HG03571 (cell line): ENCODE data around the gene CDC37.

Experiments used
- ATAC-seq: cut with Tn5 transposase; IDR thresholded peaks from one replicate; pipeline ENCODE4 v1.9.1; 2021; ENCODE audit not compliant: unreplicated experiment

The CDC37 gene

DNA sequence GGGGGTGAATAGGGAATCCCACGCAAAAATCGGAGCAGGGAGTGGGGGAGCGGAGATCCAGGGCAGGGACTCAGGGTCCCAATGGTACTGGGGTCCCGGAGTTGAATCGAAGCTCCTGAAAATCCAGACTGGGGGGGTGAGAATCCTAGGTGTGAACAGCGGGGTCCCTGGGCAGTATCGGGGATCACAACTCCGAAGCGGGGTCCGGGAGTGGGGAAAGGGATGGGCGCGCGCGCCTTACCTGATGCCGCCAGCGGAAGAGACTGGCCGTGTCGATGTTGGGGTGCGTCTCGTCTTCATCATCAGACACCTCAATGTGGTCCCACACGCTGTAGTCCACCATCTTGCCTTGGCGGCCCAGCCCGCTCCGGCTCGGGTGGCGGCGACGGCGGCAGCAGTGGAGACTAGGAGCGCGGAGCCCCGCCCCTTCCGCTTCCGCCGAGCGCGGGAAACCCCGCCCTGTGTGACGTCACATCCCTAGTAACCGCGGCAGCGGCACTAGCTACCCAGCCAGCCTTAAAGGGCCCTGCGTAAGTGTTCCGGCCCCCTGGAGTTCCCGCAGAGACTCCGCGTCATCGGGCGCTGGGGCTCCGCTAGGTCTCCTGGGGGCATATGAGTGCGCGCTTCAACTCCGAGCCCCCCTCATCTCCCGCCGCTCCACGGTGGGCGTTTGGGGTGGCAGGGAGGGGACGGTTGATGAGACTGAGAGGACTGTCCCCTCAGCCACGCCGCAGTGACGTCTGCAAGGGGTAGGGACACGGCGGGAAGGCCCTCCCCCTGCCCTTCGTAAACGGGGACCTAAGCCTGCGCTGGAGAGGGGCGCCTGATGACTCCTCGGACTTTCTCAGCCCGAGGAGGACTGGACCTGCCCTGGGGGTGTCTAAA is at the start of gene CDC37:
TSS of gene CDC37 (minus strand) at position 406 of the 885 bp plus-strand sequence. CDS start at position 343, 63 bp downstream.
- peak; percentile 67 for ATAC-seq

DNA sequence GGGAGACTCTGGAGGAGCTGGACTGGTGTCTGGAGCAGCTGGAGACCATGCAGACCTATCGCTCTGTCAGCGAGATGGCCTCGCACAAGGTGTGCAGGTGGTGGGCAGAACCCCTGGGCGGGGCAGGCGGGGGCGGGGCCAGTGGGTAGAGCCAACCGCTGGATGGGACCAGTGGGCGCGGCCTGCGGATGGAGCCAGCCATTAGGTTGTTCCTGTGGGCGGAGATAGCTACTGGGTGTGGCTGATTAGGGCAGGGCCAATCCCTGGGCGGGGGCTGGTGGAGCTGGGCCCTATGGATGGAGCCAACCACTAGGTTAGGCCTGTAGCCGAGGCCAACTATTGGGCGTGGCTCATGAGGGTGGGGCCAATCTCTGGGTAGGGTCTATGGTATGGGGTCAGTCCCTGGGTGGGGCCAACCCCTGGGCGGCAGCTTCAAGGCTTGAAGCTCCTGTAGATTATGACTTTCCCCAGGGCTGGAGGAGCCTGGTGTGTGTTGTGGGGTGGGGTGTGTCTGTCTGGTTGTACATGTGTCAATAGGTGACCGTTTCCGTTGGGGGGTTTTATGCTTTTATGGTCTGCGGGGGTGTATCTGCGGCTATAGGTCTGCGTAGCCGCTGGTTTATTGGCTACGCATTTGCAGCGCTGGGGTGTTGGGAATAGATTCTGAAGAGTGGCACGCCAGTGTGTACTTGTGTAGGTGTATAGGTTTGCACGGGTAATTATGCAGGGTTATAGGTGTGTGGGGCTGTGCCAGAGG is 47.7 kb upstream of the CDC37 start:
- no peak for ATAC-seq

DNA sequence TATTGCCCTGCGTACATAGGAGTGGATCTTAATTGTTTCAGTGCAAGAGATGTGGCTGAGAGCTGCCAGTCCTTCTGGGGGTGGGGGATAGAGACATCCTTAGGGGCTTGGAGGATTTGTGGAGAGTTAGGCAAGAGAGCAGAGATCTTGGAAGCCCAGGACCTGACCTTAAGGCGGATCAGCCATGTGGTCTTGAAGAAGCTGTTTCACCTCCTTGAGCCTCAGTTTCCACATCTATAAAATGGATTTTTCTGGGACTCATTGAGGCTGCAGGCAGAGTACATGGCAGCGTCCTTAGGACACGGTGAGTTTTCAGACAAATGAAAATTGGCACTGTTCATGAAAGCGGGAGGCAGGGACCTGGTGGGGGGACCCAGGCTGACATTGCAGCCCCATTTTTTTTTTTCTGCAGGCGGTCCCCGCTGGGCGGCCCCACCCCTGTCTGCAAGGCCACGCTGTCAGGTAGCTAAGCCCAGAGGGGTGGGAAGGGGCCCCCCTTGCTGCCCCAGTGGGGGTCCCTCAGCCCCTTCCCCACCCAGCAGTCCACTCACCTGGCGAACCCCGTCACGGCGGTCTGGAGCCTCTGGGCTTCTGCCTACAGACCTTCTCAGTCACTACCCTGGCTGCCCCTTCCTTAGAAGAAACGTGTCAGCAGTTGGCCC is 47.0 kb upstream of the CDC37 start:
- ATAC-seq, result no peak

DNA sequence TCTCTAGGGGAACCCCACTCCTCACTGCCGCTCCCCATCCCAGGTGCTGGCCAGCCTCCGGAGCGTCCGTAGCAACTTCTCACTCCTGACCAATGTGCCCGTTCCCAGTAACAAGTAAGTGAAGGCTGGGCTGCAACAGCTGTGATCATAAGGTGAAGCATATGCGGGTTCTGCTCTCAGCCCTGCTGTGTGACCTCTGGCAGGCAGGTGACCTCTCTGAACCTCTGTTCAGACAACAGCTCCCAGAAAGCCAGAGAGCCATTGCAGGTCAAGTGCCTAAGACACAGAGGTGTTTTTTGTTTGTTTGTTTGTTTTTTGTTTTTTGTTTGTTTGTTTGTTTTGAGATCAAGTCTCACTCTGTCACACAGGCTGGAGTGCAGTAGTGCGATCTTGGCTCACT is 45.7 kb upstream of the CDC37 start:
- ATAC-seq, result no peak

DNA sequence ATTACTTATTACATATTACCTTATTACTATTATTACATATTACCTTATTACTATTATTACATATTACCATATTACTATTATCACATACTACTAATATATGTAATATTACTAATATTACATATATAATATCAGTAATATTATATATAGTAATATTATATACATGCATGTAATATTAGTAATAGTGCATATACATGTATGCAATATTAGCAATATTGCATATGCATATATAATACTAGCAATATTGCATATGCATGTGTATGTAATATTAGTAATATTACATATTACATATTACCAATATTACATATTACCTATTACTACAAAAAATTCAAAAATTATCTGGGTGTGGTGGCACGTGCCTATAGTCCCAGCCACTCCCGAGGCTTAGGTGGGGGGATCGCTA is 39.4 kb upstream of the CDC37 start:
- ATAC-seq, result no peak

DNA sequence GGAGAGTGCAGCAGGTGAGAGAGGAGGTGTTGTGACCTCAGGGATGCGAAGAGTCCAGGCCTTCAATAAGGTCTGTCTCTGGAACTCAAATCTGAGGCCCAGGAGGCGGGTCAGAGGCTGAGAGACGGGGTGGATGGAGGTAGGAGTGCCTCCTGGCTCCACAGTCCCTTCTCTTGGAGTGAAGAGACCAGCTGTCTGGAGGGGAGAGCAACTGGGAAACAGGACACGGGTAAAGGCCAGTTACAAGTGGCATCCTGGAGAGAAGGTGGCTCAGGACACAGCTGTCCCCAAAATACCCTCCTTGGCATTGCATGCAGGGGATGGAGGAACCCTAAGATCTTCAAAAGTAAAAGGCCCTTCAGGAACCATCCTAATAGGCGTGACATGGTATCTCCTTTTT is 36.2 kb upstream of the CDC37 start:
- ATAC-seq, result no peak

DNA sequence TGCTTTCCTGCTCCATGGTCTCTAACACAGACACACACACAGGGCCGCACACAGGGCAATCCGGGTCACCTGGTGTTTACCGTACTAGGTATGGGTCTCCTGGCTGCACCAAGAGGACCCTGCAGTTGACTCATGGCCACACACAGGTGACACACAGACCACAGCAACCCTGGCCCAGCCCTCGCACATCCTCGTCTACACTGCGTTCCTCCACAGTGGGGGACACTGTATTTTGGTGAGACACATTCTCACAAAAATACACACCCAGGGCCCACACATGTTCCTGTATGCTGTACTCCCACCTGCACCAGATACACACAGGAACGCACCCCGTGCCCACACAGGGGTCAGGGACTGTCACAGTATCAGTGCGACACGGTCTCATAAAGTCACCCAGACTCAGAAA is 29.8 kb upstream of the CDC37 start:
- ATAC-seq, result no peak

DNA sequence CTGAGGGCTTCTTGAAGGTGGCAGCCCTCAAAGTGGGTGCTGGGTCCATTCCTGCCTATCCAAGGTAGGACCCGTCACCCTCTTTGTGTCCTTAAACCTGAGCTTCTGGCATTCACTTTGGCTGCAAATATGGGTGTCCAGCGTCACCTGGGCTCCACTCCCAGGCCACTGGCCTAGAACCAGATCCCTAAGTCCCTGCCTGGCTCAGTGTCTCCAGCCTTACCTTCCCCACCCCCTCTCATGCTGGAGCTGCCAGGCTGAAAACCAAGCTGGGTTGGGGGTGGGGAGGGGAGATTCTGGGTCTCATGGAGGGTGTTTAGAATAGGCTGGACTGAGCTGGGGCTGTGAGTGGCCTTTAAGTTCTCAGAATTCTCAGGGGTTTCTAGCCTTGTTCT is 29.4 kb upstream of the CDC37 start:
- ATAC-seq, result no peak

DNA sequence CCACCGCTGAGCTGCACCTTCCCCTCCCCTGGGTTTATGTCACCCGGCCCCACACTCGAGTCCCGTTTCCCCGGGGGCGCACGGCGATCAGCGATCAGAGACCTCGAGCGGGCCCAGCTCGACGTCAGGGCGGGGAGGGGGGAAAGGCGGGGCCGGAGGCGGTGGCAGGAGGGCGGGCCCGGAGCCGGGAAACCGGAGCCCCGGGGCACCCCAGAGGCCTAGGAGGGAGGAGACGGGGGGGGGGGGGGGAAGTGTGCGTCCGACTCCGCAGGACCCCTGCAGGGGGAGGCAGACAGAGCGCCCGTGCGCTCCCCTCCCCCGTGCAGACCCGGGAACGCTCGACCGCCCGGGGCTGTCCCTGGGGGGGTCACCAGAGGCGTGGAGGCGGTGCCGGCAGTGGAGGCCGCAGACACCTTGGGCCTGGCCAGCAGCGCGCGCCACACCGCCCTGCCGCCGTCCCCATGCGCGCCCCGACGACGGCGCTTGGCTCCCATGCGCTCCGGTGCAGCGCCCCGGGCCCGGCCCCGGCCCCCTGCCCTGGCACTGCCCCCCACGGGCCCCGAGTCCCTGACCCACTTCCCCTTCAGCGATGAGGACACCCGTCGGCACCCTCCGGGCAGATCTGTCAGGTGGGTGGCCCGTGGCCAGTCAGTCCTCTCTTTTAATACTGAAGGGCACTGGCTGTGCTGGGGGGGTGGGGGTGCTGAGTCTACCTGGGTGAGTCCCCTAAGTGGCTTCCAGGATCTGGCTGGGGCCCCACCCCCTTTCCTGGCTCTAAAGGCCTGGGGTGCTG is 28.8 kb upstream of the CDC37 start:
- no peak for ATAC-seq

DNA sequence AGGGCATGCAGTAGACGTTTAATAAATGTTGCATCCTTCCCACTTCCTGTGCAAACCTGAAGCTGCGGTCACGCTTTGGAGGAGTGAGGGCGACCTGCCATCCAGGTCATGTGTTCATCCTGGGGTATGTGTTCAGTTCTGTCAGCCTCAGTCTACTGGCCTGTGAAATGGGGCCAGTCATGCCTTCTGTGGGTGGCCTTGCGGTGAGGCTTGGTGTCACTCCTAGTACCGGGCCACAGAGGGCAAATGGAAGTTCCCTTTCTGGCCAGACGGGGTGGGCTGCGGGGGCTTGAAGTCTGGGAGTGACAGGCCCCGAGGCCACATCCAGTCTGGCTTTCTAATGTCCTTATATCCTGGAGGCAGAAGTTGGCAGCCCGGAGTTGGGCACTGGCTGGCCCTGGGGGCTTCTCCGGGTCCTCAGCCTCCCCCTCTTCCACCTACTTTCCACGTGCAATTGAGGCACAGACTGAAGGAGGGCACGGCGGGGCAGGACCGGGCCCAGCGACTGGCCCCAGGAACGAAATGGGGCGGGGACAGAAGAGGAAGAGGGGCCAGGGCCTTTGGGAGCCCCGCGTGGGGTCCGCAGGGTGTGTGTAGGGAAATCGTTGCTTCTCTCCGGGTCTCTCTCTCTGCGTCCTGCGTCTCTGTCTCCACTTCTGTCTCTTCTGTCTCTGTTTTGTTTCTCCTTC is 28.1 kb upstream of the CDC37 start:
- no peak for ATAC-seq

DNA sequence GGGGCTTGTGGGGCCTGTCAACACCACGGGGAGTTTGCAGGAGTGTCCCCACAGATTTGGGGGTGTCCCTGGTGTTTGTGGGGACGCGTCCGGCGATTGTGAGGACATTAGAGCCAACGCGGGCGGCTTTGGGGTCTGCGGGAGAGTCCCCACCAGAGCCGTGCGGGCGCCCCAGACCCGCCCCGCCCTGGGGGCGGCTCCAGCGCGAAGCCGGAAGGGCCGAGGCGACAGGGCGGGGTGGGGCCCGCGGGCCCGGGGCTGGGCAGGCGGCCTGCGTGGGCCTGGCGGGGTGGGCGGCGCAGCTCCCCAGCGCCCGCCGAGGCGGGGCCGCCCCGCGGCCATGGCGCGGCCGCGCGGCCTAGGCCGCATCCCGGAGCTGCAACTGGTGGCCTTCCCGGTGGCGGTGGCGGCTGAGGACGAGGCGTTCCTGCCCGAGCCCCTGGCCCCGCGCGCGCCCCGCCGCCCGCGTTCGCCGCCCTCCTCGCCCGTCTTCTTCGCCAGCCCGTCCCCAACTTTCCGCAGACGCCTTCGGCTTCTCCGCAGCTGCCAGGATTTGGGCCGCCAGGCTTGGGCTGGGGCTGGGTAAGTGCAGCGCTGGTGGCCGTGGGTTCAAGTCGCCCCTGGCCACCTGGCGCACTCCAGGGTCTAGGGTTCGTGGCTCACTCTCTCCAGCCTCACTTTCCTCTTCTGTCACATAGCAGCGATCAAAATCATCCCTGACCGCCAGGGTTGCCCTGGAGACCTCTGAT is 27.3 kb upstream of the CDC37 start:
- no peak for ATAC-seq

DNA sequence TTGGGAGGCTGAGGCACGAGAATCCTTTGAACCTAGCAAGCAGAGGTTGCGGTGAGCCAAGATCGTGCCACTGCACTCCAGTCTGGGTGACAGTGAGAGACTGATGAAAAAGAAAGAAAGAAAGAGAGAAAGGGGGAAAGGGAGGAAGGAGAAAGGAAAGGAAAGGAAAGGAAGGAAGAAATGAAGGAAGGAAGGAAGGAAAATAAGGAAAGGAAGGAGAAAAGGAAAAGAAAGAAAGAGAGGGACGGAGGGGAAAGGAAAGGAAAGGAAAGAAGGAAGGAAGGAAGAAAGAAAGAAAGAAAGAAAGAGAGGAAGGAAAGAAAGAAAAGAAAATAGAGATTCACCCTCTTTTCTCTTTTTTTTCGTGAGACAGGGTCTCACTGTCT is 25.6 kb upstream of the CDC37 start:
- no peak for ATAC-seq

DNA sequence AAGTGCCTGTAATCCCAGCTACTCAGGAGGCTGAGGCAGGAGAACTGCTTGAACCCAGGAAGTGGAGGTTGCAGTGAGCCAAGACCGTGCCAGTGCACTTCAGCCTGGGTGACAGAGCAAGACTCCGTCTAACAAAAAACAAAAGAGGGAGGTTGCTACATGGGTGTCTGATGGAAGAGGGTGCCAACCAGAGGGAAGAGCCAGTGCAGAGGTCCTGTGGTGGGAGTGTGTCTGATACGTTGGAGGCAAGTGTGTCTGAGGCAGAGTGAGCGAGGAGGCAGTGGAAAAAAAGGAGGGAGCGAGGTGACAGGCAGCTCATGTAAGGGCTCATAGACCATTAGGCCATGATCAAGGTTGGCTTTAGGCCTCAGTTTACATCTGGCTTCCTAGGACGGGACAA is 23.8 kb upstream of the CDC37 start:
- ATAC-seq, result no peak

DNA sequence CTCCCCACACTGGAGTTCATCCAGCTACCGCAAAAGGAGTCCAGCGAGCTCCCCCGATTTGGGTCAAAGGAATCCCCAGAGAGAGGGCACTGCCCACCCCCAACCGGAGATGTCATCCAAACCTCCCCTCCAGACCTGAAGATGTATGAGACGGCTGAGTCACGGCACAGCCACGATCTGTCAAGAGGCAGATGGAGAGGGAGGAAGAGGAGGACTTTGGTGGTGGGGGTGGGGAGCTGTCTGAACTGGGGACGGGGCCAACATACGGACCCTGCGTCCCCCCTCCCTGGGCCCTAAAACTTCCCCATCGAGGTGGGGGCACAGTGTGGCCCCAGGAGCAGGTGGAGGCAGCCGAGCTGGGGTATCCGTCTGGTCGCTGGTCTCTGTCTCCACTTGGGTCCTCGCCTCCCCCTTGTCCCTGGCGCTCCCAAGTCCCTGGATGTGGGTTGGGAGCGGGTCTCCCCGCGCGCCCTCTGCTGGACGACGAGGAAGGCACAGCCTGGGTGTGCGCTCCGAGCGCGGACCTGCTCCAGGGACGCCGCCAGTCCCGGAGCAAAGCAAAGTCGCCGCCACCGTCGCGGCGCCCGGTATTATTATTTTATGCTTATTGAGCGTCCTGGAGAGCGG is 20.8 kb upstream of the CDC37 start:
- ATAC-seq, result no peak

DNA sequence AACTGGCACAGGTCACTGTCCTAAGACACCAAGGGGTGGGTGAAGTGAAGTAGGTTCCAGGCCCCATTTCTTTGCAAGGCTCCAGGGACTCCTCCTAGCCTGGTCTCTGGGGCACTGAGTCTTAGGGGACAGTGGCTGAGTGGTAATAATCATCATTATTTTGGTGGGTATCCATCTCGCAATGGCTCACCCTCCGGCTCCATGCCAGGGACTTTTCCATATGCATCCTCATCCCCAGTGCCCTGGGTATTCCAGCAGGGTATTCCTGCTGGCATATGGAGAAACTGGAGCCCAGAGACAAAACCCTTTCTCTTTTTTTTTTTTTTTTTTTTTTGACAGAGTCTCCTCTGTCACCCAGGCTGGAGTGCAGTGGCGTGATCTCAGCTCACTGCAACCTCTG is 19.5 kb upstream of the CDC37 start:
- ATAC-seq, result no peak

DNA sequence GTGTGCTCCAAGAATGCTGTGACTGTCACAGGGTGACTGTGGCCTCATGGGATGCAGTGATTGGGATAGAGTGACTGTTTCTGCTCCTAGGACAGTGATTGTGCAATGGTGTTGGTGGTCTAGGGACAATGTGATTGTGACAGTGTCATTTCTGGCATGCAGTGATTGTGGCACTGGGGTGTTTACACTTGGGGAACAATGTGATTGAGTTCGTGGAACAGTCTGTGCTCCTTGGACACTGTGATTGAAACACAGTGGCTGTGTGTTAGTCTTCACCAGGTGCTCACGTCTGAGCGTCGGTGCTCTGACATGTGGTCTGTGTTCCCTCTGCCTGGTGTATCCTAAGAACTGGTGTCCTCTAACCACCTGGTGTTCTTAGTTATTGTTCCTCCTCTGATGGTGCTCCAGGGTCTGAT is 18.7 kb upstream of the CDC37 start:
- no peak for ATAC-seq

DNA sequence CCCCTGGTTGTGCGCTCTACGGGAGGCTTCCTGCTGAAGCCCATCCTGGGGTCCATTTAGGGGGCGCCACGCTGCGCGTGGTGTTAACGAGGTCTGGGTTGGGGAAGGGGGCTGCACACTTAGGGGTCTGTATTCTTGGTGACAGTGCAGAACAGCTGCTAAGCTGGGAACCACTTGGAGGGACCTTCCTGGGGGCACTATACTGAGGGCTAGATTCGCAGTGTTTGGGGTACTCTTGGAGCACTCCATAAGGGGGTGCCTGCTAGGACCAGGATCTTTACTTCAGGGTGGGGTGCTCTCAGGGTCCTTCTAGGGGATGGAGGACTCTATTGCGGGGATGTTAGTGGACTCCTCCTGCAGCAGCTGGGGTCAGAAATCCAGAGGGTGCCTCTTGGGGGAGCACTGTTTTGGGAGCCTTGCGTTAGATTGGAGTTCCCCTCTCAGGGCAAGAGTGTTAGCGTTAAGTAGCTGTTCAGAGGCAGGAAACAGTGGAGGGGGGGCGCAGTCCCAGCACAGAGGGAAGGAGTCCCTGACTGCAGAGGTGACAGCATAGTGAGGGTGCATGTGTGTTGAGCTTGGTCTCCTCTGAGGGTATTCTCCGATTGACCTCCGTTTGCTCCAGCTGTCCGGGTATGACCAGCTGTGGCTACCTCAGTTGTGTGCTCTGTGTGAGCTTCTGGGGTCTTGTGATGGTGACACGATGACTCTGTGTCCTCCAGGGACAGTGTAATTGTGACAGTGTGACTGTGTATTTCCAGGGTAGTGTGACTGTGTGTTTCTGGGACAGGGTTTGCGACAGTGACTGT is 18.1 kb upstream of the CDC37 start:
- ATAC-seq, result no peak

DNA sequence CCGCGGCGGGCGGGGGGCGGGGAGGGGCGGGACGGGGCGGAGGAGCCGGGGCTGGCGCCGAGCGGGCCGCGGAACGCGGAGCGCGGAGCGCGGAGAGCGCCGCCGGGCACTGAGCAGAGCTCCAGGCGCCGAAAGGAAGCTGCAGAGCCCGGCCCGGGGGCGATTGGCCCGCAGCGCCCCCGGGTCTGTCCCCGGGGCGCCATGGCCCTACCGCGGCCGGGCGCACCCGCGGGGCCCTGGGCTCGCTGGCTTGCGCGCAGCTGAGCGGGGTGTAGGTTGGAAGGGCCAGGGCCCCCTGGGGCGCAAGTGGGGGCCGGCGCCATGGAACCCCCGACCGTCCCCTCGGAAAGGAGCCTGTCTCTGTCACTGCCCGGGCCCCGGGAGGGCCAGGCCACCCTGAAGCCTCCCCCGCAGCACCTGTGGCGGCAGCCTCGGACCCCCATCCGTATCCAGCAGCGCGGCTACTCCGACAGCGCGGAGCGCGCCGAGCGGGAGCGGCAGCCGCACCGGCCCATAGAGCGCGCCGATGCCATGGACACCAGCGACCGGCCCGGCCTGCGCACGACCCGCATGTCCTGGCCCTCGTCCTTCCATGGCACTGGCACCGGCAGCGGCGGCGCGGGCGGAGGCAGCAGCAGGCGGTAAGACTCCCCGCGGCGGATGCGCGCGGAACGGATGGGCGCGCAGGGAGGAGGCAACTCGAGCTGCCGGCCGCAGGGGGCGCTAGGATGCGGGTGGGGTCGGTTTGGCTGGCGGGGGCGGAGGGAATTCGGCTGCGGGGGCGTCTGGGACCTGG is 17.3 kb upstream of the CDC37 start, which contains the start of gene PDE4A:
TSS of gene PDE4A (plus strand) at position 95 of the 796 bp plus-strand sequence. CDS start at position 322, 227 bp downstream.
- no peak for ATAC-seq
